GM10266 (cell line): Measurements from ENCODE around the gene TXNRD2.

Source experiments
- DNase-seq: peaks from one replicate; pipeline ENCODE4 v3.0.0; 2012; ENCODE audit errors: extremely low spot score
- CTCF ChIP-seq: IDR thresholded peaks from 2 replicates; pipeline ENCODE4 v1.5.1; 2012; ENCODE audit warnings: mild to moderate bottlenecking, low read depth; ENCODE audit not compliant: control insufficient read depth, insufficient read depth; ENCODE audit errors: missing control alignments

TXNRD2 gene

GRCh38 chr22:19895160-19895849 lies 46.3 kb downstream of the TXNRD2 start:
- no peak for DNase-seq
- no peak for TF ChIP-seq CTCF

- no peak for DNase-seq
- no peak for TF ChIP-seq CTCF
Observed at GRCh38 chr22:19893363-19893762, 48.3 kb downstream of the TXNRD2 start.

GRCh38 chr22:19892925-19893324 lies 48.7 kb downstream of the TXNRD2 start:
- no peak for TF ChIP-seq CTCF
- no peak for DNase-seq

GRCh38 chr22:19892257-19892879 lies 49.2 kb downstream of the TXNRD2 start:
- DNase-seq = peak; percentile 76
- no peak for TF ChIP-seq CTCF

GRCh38 chr22:19891317-19892256 lies 50.0 kb downstream of the TXNRD2 start:
- peak; percentile 90 for DNase-seq
- no peak for TF ChIP-seq CTCF

GRCh38 chr22:19890502-19891316 lies 50.9 kb downstream of the TXNRD2 start:
- DNase-seq = no peak
- no peak for TF ChIP-seq CTCF
